ENCODE measurements around the gene UBR4.

UBR4 gene

GRCh38 chr1:19068639-19069276 lies 141.3 kb downstream of the UBR4 start:
- no peak for DNase-seq

- DNase-seq: no peak
These were observed 142.0 kb downstream of the UBR4 start for GRCh38 chr1:19067912-19068638.

GRCh38 chr1:19067182-19067911 lies 142.7 kb downstream of the UBR4 start:
- no peak for DNase-seq

- no peak for DNase-seq
These were observed 143.2 kb downstream of the UBR4 start for GRCh38 chr1:19066874-19067181.

- no peak for DNase-seq
These were observed 143.7 kb downstream of the UBR4 start for GRCh38 chr1:19066248-19066873.

GRCh38 chr1:19065526-19066247 lies 144.4 kb downstream of the UBR4 start:
- no peak for DNase-seq

- no peak for DNase-seq
These were observed 145.1 kb downstream of the UBR4 start for GRCh38 chr1:19064906-19065450.

- no peak for DNase-seq
These were observed 146.9 kb downstream of the UBR4 start for GRCh38 chr1:19063122-19063521.

GRCh38 chr1:19062258-19063029 lies 147.6 kb downstream of the UBR4 start:
- no peak for DNase-seq

- DNase-seq: no peak
These were observed 148.3 kb downstream of the UBR4 start for GRCh38 chr1:19061798-19062197.

- no peak for DNase-seq
These were observed 148.7 kb downstream of the UBR4 start for GRCh38 chr1:19061343-19061742.

GRCh38 chr1:19059773-19060172 lies 150.3 kb downstream of the UBR4 start:
- no peak for DNase-seq

GRCh38 chr1:19058476-19058797 lies 151.6 kb downstream of the UBR4 start:
- no peak for DNase-seq

GRCh38 chr1:19057784-19058475 lies 152.1 kb downstream of the UBR4 start:
- no peak for DNase-seq

- no peak for DNase-seq
These were observed 152.8 kb downstream of the UBR4 start for GRCh38 chr1:19057182-19057779.

GRCh38 chr1:19055701-19056100 lies 154.4 kb downstream of the UBR4 start:
- DNase-seq: no peak

GRCh38 chr1:19055001-19055400 lies 155.1 kb downstream of the UBR4 start:
- DNase-seq: no peak

GRCh38 chr1:19054216-19054615 lies 155.8 kb downstream of the UBR4 start:
- DNase-seq: no peak

- no peak for DNase-seq
These were observed 156.6 kb downstream of the UBR4 start for GRCh38 chr1:19053486-19053885.

GRCh38 chr1:19049798-19050197 lies 160.3 kb downstream of the UBR4 start:
- DNase-seq: no peak

GRCh38 chr1:19049128-19049768 lies 160.8 kb downstream of the UBR4 start:
- DNase-seq: no peak

All from NK-92 treated with Interleukin-12 subunit alpha and Interleukin-12 subunit beta, amount 100 ng/mL, for 24 hours (cell line).